Activated naive CD4-positive, alpha-beta T cell treated with anti-CD3 and anti-CD28 coated beads, Interleukin-2, amount 10 ng/mL, durations not matched to agents 7 days and 5 days (primary cell): Measurements from ENCODE around the gene RPL14.
"Not testable (repeated sequence)": the region's sequence is repeated elsewhere in the genome, so short reads cannot be mapped to it uniquely, and the experiment has no call there.

ENCODE experiments used
- CTCF ChIA-PET: fragments of 350-600 bp; sonication (Branson Sonifier 250); formaldehyde crosslinking; loops from one replicate; lab custom pipeline; 2021; ENCODE audit warnings: antibody characterized with exemption; lab: Charles Lee
- DNase-seq: peaks from one replicate; pipeline ENCODE4 v3.0.0-alpha.2; 2020
- H3K27ac Mint-ChIP-seq: one replicate; pipeline ENCODE4 v1.8.0; 2021; ENCODE audit warnings: mild to moderate bottlenecking, moderate library complexity, mixed read lengths
- H3K27me3 Mint-ChIP-seq: one replicate; pipeline ENCODE4 v1.8.0; 2021; ENCODE audit warnings: mild to moderate bottlenecking, mixed read lengths
- H3K36me3 Mint-ChIP-seq: one replicate; pipeline ENCODE4 v1.8.0; 2021; ENCODE audit warnings: mixed read lengths
- H3K4me1 Mint-ChIP-seq: one replicate; pipeline ENCODE4 v1.8.0; 2021; ENCODE audit warnings: mixed read lengths
- H3K4me3 Mint-ChIP-seq: one replicate; pipeline ENCODE4 v1.8.0; 2021; ENCODE audit warnings: mild to moderate bottlenecking, moderate library complexity, mixed read lengths
- H3K9me3 Mint-ChIP-seq: one replicate; pipeline ENCODE4 v1.8.0; 2021; ENCODE audit warnings: mixed read lengths

RPL14 gene

DNA sequence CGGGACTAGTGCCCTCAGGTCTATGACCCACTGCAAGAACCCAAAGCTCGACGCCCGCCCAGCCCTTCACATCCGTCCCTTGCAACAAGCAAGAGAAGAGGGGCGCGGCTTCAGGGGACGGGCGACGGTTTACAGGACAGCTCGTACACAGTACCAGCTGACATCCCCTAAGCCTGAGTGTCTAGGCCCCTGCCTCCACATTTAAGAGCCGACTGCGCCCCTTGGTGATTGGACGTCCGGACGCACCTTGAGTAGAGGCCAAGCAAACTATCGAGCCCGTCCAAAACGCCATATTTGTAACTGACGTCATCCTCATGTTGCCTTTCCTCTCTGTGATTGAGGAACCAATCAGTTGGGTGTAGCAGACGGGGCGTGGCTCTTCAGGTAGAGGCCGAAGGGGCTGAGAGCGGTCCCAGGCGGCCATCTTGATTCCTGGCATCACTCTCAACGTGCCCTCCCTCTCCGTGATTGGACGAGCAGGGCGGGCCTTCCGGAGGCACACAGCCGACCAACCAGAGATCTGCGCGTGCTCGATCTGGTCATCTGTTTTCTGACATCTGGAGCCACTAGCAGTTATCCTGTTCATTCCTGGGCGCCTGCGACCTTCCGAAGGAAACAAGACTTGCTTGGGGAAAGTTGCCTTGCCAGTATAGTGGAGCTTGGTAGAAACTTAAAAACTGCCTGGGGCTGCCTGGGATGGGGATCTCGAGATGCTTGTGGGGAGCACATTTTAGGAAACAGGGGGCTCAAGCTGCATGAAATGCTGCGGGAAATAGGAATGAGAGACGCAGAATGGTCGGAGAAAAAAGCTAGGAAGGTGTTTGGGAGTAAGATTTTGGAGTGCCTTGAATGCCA lies 4.0 kb upstream of the RPL14 start:
- Mint-ChIP-seq H3K27ac (peak overlapping the region; percentile 98), H3K4me1 (peaks cover 54% of the 10 kb centered on the region), H3K27me3 (peaks cover 4% of the 10 kb centered on the region), H3K9me3 (no peaks in the 10 kb centered on the region), H3K36me3 (peaks cover 6% of the 10 kb centered on the region), H3K4me3 (peak overlapping the region; percentile 87)
- DNase-seq, result peak; percentile 98
- CTCF ChIA-PET, result interaction anchor here (0.6 to 1.3 kb wide), 3 partner anchors 12 to 126 kb away, joined by 3 to 4 read pairs (median 3); no protein-coding TSS in a partner anchor

DNA sequence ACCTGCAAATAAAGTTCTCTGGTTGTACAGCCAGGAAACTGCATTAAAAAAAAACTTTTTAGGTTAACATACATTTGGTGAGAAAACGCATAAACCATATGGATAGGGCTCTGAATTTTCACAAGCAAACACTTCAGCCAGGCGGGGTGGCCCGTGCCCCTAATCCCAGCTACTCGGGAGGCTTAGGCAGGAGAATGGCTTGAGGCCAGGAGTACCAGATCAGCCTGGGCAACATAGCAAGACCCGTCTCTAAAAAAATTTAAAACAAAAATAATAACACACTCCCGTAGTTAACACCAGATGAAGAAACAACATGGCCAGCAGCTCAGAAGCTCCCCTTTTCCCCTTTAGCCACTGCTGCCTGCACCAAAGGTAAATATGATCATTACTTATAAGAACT lies 3.2 kb upstream of the RPL14 start:
- peaks cover 62% of the 10 kb centered on the region for H3K4me1 Mint-ChIP-seq
- H3K9me3 Mint-ChIP-seq, result no peaks in the 10 kb centered on the region
- H3K27ac Mint-ChIP-seq, result peak overlapping the region; percentile 98
- peak overlapping the region; percentile 87 for H3K4me3 Mint-ChIP-seq
- peaks cover 14% of the 10 kb centered on the region for H3K36me3 Mint-ChIP-seq
- no peak for DNase-seq
- CTCF ChIA-PET, result interaction anchor here (0.6 to 1.3 kb wide), 2 partner anchors 11 to 24 kb away, joined by 3 read pairs; no protein-coding TSS in a partner anchor
- H3K27me3 Mint-ChIP-seq, result peaks cover 4% of the 10 kb centered on the region

DNA sequence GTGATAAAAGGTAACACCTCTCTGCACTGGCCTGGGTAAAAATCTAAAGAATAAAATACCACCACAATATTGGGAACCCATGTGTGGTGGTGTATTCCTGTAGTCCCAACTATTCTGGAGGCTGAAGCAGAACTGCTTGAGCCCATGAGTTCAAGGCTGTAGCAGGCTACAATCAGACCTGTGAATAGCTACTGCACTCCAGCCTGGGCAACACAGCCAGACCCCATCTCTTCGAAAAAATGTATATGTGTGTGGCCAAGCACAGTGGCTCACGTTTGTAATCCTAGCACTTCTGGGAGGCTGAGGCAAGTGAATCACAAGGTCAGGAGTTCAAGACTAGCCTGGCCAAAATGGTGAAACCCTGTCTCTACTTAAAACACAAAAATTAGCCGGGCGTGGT lies 1.8 kb upstream of the RPL14 start:
- H3K27ac Mint-ChIP-seq, result no peak overlapping the region
- peaks cover 21% of the 10 kb centered on the region for H3K36me3 Mint-ChIP-seq
- DNase-seq, result no peak
- no peaks in the 10 kb centered on the region for H3K9me3 Mint-ChIP-seq
- H3K4me3 Mint-ChIP-seq, result peak overlapping the region; percentile 81
- H3K27me3 Mint-ChIP-seq, result peaks cover 4% of the 10 kb centered on the region
- H3K4me1 Mint-ChIP-seq, result peaks cover 71% of the 10 kb centered on the region
- CTCF ChIA-PET, result no interaction called here

DNA sequence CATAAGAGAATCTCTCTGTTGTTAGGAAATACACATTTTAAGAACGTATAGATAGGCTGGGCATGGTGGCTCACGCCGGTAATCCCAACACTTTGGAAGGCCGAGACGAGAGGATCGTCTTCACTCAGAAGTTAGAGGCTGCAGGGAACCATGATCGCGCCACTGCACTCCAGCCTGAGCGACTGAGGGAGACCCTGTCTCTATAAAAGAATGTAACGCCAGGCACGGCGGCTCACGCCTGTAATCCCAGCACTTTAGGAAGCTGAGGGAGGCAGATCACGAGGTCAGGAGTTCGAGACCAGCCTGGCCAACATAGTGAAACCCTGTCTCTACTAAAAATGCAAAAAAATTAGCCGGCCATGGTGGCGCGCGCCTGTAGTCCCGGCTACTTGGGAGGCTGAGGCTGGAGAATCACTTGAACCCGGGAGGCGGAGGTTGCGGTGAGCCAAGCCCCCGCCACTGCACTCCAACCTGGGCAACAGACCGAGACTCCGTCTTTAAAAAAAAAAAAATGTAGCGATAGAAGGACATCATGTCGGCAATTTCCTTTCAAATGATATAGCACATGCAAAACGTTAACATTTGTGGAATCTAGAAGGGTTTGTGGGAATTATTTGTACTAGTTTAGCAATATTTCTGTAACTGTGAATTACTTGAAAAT lies 730 bp upstream of the RPL14 start:
- H3K9me3 Mint-ChIP-seq, result no peaks in the 10 kb centered on the region
- H3K4me1 Mint-ChIP-seq, result peaks cover 75% of the 10 kb centered on the region
- H3K27ac Mint-ChIP-seq, result peak overlapping the region; percentile 90
- CTCF ChIA-PET, result no interaction called here
- peaks cover 4% of the 10 kb centered on the region for H3K27me3 Mint-ChIP-seq
- peak overlapping the region; percentile 81 for H3K4me3 Mint-ChIP-seq
- no peak for DNase-seq
- peaks cover 27% of the 10 kb centered on the region for H3K36me3 Mint-ChIP-seq

DNA sequence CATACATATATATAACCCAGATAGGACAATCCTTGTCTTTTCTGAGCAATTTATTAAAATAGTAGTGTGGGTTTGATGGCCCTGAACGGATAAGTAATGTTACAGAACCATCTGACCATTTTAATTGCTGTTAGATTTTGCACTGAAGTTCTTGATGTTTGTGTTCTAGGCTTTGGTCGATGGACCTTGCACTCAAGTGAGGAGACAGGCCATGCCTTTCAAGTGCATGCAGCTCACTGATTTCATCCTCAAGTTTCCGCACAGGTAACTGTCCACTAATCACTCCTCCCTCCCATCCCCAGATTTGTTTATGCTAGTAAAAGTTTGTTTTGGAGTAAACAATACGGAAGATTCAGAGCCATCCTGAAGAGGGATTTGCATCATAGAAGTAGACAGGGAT lies 1.3 kb downstream of the RPL14 start:
- Mint-ChIP-seq H3K4me3 (peak overlapping the region; percentile 81), H3K27me3 (no peaks in the 10 kb centered on the region), H3K4me1 (peaks cover 71% of the 10 kb centered on the region), H3K36me3 (peaks cover 44% of the 10 kb centered on the region), H3K9me3 (no peaks in the 10 kb centered on the region), H3K27ac (peak overlapping the region; percentile 94)
- no peak for DNase-seq
- CTCF ChIA-PET, result interaction anchor here (1.0 kb wide), 1 partner anchor 149 kb away, joined by 4 read pairs; the partner anchor contains the start of gene EIF1B

DNA sequence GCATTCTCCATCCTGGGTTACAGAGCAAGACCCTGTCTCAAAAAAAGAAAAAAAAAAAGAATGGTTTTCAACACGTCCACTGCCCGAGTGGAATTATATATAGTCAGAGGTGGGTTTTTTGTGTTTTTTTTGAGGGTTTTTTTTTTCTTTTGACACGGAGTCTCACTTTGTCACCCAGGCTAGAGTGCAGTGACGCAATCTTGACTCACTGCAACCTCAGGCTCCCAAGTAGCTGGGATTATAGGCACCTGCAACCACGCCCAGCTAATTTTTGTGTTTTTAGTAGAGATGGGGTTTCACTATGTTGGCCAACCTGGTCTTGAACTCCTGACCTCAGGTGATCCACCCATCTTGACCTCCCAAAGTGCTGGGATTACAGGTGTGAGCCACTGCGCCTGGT lies 3.3 kb downstream of the RPL14 start:
- H3K27me3 Mint-ChIP-seq, CTCF ChIA-PET, DNase-seq, H3K4me3 Mint-ChIP-seq, H3K9me3 Mint-ChIP-seq: not testable (repeated sequence)
- Mint-ChIP-seq H3K4me1 (peaks cover 77% of the 10 kb centered on the region), H3K36me3 (peaks cover 64% of the 10 kb centered on the region), H3K27ac (peak overlapping the region; percentile 53)

DNA sequence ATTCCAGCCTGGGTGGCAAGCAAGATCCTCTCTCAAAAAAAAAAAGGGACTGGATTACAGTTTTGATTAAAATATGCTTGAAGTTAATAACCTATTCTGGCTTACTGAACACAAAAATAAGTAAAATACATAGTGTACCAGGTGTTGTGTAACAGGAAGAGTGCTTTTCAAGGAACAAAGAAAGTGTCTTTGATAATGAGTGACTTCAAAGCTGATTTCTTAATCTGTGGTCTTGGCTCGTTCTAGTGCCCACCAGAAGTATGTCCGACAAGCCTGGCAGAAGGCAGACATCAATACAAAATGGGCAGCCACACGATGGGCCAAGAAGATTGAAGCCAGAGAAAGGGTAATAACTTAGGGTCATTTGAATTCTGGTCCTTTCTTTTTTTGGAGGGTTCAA lies 4.0 kb downstream of the RPL14 start:
- Mint-ChIP-seq H3K4me3 (no peak overlapping the region), H3K27ac (peak overlapping the region; percentile 24), H3K27me3 (no peaks in the 10 kb centered on the region), H3K4me1 (peaks cover 70% of the 10 kb centered on the region), H3K36me3 (peaks cover 70% of the 10 kb centered on the region), H3K9me3 (no peaks in the 10 kb centered on the region)
- CTCF ChIA-PET, result no interaction called here
- DNase-seq, result no peak

DNA sequence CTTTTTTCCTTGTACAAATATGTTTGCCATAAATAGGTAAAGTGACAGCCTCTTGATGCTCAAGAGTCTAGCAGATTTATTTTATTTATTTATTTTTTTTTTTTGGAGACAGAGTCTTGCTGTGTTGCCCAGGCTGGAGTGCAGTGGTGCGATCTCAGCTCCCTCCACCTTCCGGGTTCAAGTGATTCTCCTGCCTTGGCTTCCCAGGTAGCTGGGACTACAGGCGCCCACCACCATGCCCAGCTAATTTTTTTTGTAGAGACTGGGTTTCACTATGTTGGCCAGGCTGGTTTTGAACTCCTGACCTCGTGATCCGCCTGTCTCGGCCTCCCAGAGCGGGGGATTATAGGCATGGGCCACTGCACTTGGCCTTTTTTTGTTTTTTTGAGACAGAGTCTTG lies 5.7 kb downstream of the RPL14 start:
- not testable (repeated sequence) for H3K4me3 Mint-ChIP-seq, H3K27me3 Mint-ChIP-seq, H3K9me3 Mint-ChIP-seq, H3K27ac Mint-ChIP-seq, DNase-seq
- peaks cover 79% of the 10 kb centered on the region for H3K36me3 Mint-ChIP-seq
- H3K4me1 Mint-ChIP-seq, result peaks cover 60% of the 10 kb centered on the region
- CTCF ChIA-PET, result interaction anchor here (0.7 kb wide), 1 partner anchor 1955 kb away, joined by 3 read pairs; no protein-coding TSS in a partner anchor

DNA sequence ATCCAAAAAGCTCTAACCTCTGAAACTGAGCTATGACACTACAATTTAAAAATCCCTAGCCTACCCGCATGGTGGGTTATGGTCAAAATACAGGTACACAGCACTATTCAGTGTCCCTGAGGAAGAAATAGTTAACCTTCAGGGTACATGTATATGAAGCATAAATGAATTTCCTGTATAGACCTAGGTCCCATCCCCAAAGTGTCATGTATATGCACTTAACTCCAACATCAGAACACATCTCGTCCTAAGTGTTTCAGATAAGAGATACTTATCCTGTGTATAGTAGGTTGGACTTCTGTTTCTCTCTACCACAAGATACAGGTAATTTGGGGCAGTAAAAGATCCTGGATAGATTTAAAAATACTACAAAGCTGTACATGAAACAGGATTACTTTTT lies 6.4 kb downstream of the RPL14 start:
- peaks cover 53% of the 10 kb centered on the region for H3K4me1 Mint-ChIP-seq
- H3K27ac Mint-ChIP-seq, result peak overlapping the region; percentile 52
- H3K4me3 Mint-ChIP-seq, result no peak overlapping the region
- no peaks in the 10 kb centered on the region for H3K27me3 Mint-ChIP-seq
- H3K36me3 Mint-ChIP-seq, result peaks cover 76% of the 10 kb centered on the region
- CTCF ChIA-PET, result no interaction called here
- H3K9me3 Mint-ChIP-seq, result no peaks in the 10 kb centered on the region
- no peak for DNase-seq

DNA sequence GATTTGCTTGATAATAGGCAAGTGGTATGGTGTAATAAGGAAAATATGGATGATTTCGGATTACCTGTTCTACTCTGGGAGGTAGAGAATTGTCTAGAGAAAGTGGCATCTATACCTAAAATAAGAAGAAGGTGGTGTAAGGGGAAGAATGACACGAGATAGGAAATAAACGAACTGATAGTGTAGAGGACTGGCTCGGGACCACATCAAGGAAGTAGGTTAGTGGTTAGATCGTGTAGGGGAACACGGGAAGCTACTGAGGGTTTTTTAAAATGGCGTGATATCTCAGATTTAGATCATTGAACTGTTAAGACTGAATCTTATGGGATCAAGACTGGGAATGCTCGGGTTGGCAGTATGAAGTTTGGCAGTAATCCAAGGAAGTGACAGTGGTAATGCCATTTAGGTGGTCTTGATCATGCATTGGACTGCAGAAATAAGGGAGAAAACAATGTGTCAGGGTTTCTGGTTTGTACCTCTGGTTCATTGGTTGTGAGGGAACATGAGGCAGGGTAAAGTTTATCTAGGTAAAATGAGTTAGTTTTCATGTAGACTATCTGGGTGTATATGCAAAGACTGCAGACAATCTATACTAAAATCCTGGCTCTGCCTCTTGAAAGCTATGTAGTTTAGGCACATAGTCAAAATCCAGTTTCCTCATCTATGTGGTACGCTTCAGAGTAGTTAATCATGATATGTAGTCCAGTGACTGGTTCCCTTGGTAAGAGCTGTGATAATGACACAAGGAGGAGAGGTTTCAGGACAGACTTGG lies 7.4 kb downstream of the RPL14 start:
- H3K9me3 Mint-ChIP-seq, result no peaks in the 10 kb centered on the region
- no peaks in the 10 kb centered on the region for H3K27me3 Mint-ChIP-seq
- DNase-seq, result peak; percentile 58
- H3K4me3 Mint-ChIP-seq, result peak overlapping the region; percentile 2
- CTCF ChIA-PET, result interaction anchor here (0.9 kb wide), 1 partner anchor 11 kb away, joined by 3 read pairs; no protein-coding TSS in a partner anchor
- peaks cover 44% of the 10 kb centered on the region for H3K4me1 Mint-ChIP-seq
- H3K36me3 Mint-ChIP-seq, result peaks cover 69% of the 10 kb centered on the region
- peak overlapping the region; percentile 76 for H3K27ac Mint-ChIP-seq

DNA sequence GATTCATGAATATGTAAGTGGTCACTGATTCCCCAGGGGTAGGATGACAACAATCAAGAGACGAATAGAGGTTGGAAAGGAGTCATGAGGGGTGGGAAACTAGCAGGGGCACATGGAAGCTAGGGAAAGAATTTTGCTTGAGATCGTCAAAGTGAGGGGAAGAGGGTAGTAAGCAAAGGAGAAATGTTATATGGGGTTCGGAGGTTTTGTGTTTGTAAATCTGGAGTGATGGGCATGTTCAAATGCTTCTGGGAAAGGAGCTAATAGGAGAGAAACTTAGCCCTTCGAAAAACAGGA lies 7.9 kb downstream of the RPL14 start:
- Mint-ChIP-seq H3K27me3 (no peaks in the 10 kb centered on the region), H3K4me3 (no peak overlapping the region), H3K9me3 (no peaks in the 10 kb centered on the region), H3K4me1 (peaks cover 44% of the 10 kb centered on the region), H3K27ac (peak overlapping the region; percentile 43), H3K36me3 (peaks cover 69% of the 10 kb centered on the region)
- CTCF ChIA-PET, result interaction anchor here (0.9 kb wide), 1 partner anchor 11 kb away, joined by 3 read pairs; no protein-coding TSS in a partner anchor
- no peak for DNase-seq

DNA sequence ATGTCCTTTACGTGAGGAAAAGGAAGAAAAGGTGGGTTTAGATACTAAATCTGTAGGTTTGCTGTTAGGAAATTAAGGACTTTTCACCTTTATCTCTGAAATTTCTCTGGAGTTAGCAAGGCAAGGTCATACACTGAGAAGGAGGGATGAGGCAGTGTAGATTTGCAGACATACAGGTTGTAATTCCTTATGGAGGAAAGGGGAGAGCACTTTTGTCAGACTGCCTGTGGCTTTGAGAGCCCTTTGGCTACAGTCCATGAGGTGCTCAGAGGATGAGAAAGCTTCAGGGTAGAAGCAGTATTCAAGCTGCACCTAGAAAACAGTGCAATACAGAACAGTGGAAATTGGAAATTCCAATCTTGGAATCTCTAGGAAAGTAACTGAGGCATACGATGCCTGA lies 8.3 kb downstream of the RPL14 start:
- peaks cover 41% of the 10 kb centered on the region for H3K4me1 Mint-ChIP-seq
- H3K4me3 Mint-ChIP-seq, result no peak overlapping the region
- no peak overlapping the region for H3K27ac Mint-ChIP-seq
- peaks cover 65% of the 10 kb centered on the region for H3K36me3 Mint-ChIP-seq
- DNase-seq, result no peak
- CTCF ChIA-PET, result interaction anchor here (0.9 kb wide), 1 partner anchor 12 kb away, joined by 3 read pairs; no protein-coding TSS in a partner anchor
- no peaks in the 10 kb centered on the region for H3K27me3 Mint-ChIP-seq
- no peaks in the 10 kb centered on the region for H3K9me3 Mint-ChIP-seq

DNA sequence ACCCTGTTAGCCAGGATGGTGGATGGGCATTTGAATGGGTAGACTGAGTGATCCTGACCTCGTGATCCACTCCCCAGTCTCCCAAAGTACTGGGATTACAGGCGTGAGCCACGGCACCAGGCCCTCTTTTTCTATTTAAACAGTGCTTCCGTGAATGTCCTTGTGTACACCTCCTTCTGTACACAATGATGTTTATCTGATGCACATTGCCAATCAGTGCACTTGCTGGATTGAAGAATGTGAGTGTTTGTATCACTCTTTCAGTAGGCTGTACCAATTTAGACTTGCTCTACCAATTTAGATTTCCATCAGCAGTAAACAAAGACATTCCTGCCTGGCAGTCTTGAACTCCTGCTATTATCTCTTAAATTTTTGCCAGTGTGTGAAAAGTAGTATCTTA lies 10.9 kb downstream of the RPL14 start:
- H3K36me3 Mint-ChIP-seq, result peaks cover 47% of the 10 kb centered on the region
- no peaks in the 10 kb centered on the region for H3K9me3 Mint-ChIP-seq
- H3K4me1 Mint-ChIP-seq, result peaks cover 24% of the 10 kb centered on the region
- no peak overlapping the region for H3K27ac Mint-ChIP-seq
- no peak overlapping the region for H3K4me3 Mint-ChIP-seq
- CTCF ChIA-PET, result no interaction called here
- H3K27me3 Mint-ChIP-seq, result no peaks in the 10 kb centered on the region
- no peak for DNase-seq

DNA sequence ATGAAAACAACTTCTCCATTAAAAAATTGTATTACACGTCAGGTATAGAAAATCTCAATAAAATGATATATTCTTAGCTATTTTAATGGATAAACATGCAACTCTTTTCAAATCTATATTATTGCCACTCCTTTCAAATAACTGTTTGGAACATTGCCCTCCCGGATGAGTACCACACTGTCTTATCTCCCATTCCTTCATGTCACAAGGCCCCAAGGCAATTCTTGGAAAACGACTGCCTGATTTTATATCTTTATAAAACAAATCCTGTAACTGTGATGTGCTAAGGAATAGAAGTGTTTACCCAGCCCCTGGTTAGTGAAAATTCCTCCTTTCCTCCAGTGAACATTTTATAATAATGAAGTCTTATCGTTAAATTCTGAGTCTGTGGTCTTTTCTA lies 13.6 kb downstream of the RPL14 start:
- no peaks in the 10 kb centered on the region for H3K4me1 Mint-ChIP-seq
- H3K36me3 Mint-ChIP-seq, result peaks cover 21% of the 10 kb centered on the region
- H3K4me3 Mint-ChIP-seq, result no peak overlapping the region
- H3K9me3 Mint-ChIP-seq, result no peaks in the 10 kb centered on the region
- H3K27ac Mint-ChIP-seq, result no peak overlapping the region
- CTCF ChIA-PET, result no interaction called here
- H3K27me3 Mint-ChIP-seq, result peaks cover 8% of the 10 kb centered on the region
- no peak for DNase-seq
